ENCODE results near the gene DCTN1. TPM values are rescaled to one million over a fixed set of nuclear protein-coding genes. Genes with fewer than 3 reads are reported as not detected.
"Not testable (repeated sequence)": the region's sequence is repeated elsewhere in the genome, so short reads cannot be mapped to it uniquely, and the experiment has no call there.

Gene DCTN1
- total RNA-seq = 100 to 1,000 TPM; 106 to 118 TPM
- long read RNA-seq, full-length matches to known transcripts = 38 of 173 reads
- long read RNA-seq, partial matches to known transcripts = 113 of 173 reads
- long read RNA-seq, other reads (novel, unspliced or antisense) = 22 of 173 reads

DNA sequence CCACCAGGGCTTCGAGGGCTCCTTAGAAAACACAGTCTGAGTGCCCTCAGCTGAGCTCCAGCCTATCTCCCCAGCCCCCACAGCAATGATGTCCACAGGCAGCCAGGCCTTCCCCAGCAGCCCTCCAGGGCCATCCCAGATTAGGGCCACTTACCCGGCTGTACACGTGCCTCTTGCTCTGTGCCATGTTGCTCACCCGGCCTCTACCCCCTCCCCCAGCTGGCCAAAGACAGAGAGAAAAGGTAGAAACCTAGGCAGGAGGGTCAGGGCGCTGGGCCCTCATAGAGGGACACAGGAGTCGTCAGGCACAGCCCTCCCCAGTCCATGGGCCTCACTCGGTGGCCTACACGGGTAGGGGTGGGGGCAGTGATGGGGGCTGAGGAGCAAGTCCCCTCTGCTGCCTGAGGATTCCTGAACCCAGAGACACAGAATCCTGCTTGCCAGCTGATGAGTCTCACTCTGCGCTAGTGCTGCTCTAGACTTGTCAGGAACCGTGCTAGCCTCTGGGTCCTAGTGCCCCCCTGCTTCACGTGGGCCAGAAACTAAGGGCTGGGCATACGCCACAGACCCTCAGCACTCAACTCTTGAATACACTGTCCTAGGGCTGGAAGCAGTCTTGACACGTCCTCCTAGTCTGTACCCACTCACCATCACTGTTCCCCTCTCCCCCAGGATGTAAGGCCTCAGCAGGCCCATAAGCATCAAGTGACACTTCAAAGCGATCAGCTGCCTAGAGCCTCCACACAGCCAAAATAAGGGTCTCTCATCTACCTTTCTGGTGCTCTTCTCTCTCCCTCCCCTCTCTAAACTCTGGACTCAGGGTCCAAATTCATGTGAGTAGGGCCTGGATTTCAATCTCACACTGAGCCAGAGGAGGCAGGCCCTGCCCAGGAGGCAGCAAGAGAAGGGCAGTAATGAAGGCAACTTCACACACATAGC, at the start of gene DCTN1:
DCTN1 (minus strand) TSS at position 461 of the 939 bp plus-strand sequence; CDS start at position 187, 274 bp downstream.
- ATAC-seq (peak; percentile 84 to 88), DNase-seq (peak; percentile 69)
- intact Hi-C loops (cut with DNase I) = no loop called here

DNA sequence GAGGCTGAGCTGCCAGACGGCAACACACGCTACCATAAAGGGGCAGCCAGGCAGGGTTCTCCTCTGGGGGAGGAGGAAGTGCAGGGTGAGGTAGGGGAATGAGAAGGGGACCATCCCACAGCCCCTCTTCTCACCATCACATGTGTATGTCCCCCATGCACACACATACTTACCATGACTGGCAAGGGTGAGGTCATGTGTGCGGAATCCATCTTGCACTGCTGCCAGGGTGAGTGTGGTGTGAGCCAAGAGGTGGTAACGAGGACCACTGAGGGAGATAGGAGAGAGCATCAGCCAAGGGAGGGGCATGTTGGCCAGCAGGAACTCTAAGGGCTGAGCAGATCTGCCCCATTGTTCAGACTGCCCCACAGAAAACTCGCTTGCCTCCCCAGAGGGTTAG, 48.6 kb upstream of the DCTN1 start:
- ATAC-seq (no peak), DNase-seq (no peak)
- intact Hi-C loops (cut with DNase I) = no loop called here

DNA sequence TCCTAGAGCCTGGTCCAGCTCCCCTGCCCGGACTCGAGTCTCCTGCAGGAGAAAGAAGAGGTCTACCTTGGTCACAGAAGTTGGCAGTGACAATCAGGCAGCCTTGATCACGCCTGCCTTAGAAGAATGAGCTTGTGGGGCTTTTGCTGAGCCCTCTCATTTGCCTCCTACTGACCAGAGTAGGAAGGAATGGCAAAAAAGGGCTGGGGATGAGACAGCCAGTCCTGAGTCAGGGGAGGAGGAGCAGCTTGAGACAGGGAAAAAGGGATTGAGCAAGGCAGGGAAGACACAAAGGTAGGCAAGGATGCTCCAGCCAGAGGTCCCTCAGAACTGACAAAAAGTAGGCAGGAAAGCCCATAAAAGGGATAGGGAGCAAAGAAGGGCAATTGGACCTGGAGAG, 47.4 kb upstream of the DCTN1 start:
- no peak for DNase-seq
- ATAC-seq = no peak
- intact Hi-C loops (cut with DNase I) = no loop called here

DNA sequence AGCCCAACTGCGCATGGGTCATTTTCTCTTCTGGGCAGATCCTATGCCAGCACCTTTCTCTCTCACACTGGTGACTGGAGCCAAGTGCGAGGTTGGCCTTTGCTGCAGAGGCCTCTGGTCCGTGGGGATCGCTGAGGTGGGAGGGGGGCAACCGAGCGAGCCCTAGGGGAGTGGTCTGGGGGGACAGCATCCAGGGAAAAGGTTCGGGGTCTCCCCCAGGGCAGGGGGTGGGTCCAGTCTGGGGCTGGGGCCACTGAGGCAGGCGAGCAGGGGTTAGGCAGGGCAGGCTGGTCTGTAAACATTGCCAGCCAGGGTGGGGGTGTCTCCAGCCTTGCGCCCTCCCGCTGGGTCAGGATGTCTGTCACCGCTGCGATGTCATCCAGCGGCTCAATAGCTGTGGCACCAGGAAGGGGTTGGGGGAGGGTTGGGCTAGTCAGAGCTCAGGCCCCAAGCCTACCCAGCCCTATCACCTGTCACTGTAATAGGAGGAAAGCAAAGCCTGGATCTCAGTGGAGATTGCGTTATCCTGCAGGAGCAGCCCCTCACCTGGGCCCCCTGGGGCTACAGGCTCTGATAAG, 46.2 kb upstream of the DCTN1 start:
- no peak for ATAC-seq
- intact Hi-C loops (cut with DNase I) = no loop called here
- DNase-seq = no peak

DNA sequence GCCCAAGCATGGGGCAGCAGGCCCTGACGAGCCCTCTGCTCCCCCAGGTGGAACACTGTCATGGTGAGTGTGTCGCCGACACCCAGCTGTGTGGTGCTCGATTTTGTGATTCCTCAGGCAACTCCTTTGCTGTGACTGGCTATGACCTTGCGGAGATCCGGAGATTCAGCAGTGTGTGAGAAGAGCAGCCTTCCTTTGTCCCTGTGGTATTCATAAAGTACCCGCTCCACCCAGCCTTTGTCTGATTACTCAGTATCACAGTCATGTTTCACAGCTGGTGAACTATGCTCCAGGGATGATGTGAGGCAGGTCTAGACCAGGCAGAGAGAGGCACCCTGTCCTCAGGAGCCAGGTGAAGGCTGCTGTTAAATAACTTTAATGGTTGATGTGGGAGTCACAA, 45.4 kb upstream of the DCTN1 start:
- ATAC-seq = no peak
- intact Hi-C loops (cut with DNase I) = no loop called here
- no peak for DNase-seq

DNA sequence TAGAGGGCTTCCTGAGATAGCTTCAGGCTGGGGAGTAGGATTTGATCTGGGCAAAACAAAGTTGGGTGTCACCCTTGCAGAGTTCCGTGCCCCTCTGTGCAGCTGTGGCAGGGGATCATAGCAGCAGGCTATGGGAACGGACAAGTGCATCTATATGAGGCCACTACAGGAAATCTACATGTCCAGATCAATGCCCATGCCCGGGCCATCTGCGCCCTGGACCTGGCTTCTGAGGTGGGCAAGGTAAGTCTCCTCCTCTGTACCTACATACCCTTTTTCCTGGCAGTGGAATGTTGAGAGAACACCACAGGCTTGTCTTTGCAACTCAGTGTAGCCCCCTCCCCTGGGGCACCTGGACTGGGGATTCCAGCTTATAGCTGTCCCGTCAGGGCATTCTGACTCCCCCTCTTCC, 44.9 kb upstream of the DCTN1 start:
- no peak for DNase-seq
- intact Hi-C loops (cut with DNase I) = no loop called here
- no peak for ATAC-seq

DNA sequence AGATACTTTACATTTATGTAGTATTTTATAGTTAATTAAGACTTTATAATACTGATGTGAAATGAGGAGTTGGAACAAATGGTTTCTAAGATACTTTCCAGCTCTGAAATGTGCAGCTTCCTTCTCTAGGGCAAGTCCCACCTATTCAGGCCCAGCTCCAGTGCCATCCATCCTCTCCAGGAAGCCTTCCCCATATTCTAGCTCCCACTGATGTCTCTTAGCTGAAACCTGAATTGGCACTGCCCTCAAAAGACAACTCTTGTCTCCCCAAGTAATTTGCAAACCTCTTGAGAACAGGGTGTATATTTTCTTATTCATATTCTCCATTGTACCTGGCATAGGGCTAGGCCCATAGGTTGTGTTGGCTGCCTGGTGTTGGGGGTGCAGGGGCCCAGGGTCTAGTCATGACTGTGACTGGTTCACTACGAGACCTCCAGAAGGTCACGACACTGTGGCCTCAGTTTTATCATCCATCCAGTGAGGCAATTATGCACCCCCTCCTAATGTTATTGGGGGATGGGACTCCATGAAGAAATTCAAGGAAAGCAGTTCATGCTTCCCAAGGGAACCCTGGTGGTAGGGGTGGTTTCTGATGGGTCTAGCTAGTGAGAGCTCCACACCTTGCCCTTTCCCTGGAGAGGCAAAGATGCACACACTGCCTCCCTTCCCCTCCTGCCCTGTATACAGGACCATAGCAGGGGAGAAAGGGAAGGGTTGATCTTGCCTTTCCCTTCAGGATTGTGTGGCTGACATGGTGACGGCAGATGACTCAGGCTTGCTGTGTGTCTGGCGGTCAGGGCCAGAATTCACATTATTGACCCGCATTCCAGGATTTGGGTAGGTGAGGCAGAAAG, 44.3 kb upstream of the DCTN1 start:
- intact Hi-C loops (cut with DNase I) = no loop called here
- DNase-seq (no peak), ATAC-seq (no peak)

DNA sequence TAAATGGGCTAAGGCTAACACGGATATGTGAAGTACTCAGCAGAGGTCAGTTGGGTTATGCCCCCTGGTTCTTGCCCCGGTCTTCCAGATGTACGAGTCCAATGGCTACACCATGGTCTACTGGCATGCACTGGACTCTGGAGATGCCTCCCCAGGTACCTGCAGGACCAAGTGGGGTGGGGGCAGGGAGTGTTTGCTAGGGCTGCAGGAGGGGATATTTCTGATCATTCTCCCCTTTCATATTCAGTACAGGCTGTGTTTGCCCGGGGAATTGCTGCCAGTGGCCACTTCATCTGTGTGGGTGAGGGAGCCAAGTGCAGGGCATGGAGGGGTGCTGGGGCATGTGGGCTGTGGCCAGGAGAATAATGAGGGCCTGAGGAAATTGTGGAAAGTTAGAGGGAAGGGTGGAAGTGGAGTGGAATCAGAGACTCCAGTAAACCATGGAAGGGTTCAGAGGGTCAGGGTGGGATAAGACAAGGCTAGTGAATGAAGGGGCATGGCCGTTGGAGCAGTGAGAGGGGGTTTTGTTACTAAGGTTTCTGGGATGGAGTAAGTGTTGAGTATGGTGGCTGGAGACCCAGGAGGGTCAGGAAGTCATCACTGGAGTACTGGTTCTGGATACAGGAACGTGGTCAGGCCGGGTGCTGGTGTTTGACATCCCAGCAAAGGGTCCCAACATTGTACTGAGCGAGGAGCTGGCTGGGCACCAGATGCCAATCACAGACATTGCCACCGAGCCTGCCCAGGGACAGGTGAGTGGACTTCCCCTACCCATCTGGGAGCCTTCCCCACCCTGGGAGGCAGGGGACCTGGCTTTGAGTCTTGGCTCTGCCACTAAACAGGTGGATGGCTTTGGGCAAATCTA, 43.4 kb upstream of the DCTN1 start:
- DNase-seq (no peak), ATAC-seq (no peak)
- intact Hi-C loops (cut with DNase I) = no loop called here

DNA sequence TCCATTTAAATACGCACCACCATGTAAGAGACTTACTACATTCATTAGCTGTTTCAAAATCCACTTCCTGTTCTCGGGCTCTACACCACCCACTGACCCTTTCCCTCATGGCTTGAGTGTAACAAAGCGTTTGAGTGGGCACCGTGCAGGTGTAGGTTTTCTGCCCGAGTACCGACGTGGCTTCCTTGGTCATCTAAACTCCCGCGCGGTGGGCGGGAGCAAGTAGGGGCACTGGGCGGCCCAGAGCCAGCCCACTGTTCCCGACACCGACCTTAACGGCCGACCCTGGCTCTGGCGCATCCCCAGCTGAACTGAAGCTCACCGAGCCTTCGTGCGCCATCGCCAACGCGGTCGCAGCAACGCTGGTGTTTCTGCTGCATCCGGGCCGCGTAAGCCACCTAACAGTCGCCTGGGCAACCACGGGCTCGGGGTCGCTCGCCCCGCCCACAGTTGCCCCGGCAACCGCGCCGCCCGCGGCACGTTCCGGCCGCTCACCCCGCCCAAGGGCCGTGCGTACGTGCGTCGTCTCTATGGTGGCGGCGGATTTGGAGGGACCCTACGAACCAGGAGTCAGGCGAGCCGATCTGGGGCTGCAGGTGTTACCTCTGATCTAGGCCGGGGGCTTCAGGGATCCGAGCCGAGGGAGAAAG, 41.2 kb upstream of the DCTN1 start, which contains the start of the genes C2orf81 and WDR54:
C2orf81 (minus strand) TSS at position 399 of the 650 bp plus-strand sequence; CDS start at position 340, 59 bp downstream.
WDR54 (plus strand) TSS at position 510 of the 650 bp plus-strand sequence. CDS start 424 bp downstream, outside the sequence.
- peak; percentile 92 for DNase-seq
- ATAC-seq = peak; percentile 91 to 95
- intact Hi-C loops (cut with DNase I) = no loop called here

DNA sequence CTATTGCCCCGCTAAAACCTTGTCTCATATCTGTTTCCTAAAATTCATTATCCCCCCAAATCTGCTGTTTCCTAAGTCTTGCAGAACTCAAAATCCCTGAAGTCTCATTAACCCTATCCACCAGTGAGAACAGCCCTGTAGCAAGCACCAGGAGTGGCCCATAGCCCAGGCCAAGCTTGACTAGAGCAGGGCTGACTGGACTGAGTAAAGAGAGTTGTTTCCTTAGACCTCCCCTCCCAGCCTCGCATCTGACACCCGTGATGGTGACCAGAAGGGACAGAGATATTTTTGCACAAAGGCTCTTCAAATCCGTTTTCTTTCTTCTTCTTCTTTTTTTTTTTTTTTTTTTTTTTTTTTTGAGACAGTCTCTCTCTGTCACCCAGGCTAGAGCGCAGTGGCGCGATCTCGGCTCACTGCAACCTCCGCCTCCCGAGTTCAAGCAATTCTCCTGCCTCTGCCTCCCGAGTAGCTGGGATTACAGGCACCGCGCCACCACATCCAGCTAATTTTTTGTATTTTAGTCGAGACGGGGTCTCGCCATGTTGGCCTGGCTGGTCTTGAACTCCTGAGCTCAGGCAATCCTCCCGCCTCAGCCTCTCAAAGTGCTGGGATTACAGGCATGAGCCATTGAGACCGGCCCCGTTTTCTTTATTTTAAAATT, 40.5 kb upstream of the DCTN1 start:
- intact Hi-C loops (cut with DNase I); DNase-seq; ATAC-seq: not testable (repeated sequence)

DNA sequence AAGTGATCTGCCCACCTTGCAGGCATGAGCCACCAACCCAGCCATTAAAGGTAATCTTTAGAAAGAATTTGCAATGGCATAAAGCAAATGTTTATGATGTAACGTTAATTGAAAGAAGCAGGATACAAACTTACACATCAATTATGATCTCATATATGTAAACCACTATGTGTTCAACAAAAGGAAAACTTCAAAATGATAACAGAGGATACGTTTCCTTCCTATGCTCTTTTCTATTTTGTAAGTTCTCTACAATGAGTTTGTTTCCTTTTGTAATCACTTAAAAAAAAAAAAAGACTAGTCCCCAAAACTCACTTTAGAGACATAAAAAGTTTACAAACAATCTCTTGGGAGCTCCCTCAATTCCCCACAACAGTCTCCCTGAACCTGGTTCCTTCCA, 39.9 kb upstream of the DCTN1 start:
- ATAC-seq (no peak), DNase-seq (no peak)
- intact Hi-C loops (cut with DNase I) = no loop called here

DNA sequence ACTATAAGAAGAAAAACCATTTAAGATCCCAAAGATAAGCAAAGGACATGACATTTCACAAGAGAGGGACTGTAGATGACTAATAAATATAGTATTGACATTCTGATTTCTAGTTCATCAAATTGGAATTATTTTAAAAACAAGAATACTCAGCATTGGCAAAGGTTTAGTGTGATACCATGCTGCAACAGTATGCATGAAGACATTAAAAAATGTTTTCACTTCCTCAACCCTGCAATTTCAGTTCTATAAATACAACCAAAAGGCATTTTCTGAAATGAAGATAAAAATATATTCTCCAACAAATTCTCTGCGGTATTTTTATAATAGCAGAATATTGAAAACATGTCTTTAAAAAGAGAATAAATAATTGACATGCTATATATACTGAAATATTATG, 39.2 kb upstream of the DCTN1 start:
- no peak for DNase-seq
- no peak for ATAC-seq
- intact Hi-C loops (cut with DNase I) = no loop called here

DNA sequence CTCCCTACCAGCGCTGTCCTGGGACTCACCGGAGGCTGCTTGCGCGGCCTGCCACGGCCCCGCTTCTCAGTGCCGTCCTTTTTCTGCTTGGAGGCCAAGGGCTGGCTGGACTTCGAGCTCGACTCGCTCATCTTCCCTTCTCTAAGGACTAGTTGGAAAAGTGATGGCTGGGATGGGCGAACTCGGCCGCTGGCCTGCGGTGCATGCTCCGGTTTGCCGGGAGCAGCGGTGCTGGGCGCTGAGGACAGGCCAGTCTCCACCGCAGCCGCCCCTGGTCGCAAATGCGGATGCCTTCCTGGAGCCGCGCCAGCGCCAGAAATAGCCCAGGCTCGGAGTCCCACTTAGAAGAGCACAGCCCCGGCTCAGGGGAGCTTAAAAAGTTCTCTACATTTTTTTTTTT, 38.2 kb upstream of the DCTN1 start:
- ATAC-seq (no peak), DNase-seq (peak; percentile 69)
- intact Hi-C loops (cut with DNase I) = no loop called here

DNA sequence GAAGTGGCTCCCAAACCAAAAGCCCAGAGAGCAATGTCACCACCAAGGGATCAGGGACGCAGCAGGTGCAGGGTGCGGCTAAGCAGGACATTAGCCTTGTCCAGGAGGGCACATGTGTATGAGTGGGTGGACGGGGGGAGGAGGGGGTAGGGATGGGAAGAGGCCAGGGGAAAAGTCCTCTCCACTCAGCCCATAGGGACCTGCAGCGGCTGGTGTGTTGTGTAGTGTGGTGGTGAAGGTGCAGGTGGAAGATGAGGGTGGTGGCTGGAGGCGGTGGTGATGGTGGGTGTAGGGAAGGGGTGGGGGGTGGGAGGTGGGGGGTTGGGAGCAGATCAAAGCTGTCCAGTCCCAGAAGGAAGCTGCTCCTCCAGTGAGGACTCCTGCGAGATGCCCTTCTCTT, 37.7 kb upstream of the DCTN1 start:
- no peak for ATAC-seq
- no peak for DNase-seq
- intact Hi-C loops (cut with DNase I) = no loop called here

DNA sequence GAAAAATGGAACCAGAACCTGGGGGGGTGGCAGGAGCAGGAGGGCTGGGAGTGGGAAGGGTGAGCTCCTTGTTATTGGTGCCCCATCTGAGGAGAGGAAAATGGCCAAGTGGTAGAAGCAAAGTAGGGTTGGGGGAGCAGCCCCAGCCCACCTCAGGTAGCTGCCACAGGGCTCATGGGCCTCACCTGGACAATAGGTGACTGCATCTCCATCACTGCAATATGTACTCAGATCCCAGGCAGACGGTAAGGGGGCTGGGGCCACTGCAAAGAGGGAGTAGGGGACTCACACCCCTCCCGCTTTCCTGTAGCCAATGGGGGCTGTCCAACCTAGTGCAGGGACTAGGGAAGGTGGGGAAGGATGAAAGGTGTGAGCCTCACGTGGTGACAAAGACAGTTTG, 37.1 kb upstream of the DCTN1 start:
- intact Hi-C loops (cut with DNase I) = no loop called here
- ATAC-seq (no peak), DNase-seq (no peak)

DNA sequence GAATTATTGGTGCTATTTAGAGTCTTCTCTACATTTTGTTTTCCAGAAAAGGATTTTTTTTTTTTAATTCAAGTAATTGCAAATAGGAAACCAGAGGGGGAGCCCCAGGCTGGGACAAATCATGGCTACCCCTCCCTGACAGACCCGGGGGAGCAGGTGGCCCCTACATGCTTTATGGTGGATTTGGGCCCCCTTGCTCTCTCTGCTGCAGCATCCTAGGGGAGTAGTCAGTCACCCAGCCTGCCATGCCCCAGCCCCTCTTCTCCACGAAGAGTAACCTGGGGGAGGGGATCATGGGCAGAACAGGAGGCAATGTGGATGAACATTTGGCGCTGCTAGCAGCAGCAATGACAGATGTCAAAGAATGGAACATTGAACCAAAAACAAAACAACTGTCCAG, 36.7 kb upstream of the DCTN1 start:
- no peak for ATAC-seq
- no peak for DNase-seq
- intact Hi-C loops (cut with DNase I) = no loop called here

DNA sequence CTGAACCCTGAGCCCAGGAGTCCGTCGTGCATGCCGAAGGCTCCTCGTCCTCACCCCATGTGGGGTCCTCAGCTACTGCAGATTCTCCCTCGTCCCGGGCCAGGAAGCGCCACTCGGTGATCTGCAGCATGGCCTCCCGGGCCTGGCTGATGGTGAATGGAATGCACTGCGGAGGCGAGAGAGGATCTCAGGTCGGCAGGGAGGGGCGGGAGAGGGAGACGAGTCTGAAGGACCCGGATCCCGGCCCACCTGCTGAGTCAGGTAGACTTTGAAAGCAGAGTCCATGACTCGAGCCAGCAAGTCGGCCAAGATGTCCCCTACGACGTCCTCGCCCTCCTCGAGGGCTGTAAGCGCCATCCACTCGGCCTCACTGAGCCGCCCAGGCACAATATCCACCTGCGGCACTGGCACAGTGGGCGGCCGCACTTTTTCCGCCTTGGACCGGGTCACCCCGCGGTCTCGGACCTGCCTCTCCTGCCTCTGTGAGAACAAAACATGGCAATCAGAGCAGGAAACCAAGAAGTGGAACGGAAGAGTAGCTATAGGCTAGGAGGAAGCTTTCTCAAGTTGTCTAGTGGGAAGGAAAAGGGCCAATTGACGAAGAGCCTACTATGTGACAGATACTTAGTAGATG, 35.8 kb upstream of the DCTN1 start:
- intact Hi-C loops (cut with DNase I) = no loop called here
- ATAC-seq (peak in 1 of 2 donors; percentile 18), DNase-seq (no peak)
